ENCODE data around the gene CCL4. TPM values are rescaled to one million over a fixed set of nuclear protein-coding genes. Genes with fewer than 3 reads are reported as not detected.

Gene CCL4
- not detected in 2 replicates for total RNA-seq

DNA sequence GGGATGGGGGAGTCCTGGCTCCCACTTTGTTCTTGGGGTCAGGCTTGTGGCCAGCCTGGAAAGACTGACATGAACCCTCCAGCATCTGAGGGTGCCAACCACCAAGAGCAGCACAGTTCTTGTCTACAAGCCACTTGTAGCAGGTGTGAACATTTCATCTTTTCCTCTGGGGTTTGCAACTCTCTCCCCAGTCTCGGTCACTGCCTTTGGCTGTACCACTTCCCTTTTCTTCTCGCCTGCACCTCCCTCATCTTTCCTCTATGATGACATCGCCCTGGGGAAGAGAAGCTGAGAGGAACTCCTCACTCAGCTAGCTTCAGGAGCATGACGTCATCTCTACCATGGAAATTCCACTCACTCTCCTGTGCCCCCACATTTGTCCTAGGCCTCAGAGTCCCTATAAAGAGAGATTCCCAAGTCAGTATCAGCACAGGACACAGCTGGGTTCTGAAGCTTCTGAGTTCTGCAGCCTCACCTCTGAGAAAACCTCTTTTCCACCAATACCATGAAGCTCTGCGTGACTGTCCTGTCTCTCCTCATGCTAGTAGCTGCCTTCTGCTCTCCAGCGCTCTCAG lies at the start of gene CCL4:
Gene CCL4, plus strand, starts transcription at position 427 of the 575 bp plus-strand sequence. Its CDS starts 79 bp downstream, at position 506.

DNA sequence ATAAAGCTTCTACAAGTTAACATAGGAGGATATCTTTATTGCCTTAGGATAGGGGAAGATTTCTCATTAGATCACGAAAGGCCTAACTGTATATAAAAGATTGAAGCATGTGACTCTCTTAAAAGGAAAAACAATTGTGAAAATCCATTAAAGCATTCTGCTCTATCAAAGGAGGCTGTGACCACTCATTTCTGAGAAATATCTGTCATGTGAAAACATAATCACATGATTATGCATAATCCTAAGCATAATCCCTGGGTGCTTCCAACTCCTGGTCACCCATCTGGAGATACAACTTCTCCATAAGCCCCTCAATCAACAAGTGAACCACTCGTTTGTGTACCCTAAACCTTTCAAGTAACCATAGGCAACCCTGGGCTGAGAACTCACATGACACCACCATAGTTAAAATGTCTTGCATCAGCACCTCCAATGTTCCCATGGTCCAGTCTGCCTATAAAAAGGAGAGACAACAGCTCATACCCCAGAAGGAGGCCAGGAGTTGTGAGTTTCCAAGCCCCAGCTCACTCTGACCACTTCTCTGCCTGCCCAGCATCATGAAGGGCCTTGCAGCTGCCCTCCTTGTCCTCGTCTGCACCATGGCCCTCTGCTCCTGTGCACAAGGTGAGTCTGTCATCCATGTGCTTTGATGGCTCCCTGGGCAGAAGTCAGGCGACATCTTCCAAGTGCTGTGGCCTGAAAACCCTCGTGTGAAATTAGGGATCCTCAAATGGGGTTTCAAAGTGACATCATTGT lies 39.7 kb upstream of the CCL4 start, which contains the start of gene CCL18:
Gene CCL18, plus strand, starts transcription at position 487 of the 756 bp plus-strand sequence. Its CDS starts 71 bp downstream, at position 558.

DNA sequence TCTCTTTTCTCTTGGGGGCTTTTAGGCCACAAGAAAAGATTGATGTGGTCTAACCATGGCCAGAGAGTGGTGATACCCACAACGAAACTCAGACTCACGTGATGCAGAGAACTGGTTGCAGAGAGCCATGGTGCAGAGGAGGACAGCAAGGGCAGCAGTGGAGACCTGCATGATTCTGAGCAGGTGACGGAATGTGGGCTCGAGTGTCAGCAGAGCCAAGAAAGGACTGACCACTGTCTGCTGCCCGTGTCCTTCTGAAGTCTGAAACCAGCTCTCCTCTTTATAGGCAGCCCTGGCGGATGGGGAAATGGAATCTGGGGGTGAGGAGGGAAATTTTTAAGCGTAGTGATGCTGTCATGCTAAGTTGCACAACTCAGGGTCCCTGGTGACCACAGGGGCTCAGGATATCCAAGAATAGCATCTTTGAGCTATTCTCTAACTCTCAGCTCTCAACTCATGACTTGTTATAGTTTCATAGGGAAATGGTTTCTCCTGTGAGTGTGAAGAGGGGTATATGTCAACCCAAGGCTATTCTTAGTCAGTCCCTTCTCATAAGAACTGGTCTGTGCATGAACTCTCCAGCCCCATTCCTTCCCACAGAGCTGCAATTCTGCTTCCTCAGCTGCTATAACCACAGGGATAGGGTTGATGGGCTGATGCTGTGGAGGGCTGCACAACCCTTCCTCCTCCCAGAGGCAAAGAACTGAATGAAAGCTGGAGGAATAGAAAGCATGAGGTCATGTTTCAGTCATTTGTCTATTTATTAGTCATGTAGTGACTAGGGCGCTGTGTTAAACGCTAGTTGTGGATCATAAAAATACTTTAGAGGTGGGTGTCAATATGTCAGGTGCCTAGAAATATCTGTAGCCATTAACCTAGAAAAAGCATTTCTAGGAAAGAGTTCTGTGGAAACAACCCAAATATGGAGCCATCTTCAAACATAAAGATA lies 13.5 kb upstream of the CCL4 start, which contains the start of gene CCL3:
Gene CCL3, minus strand, starts transcription at position 256 of the 949 bp plus-strand sequence. Its CDS starts 85 bp downstream, at position 171.

Other genes with a start within 250 kb of the CCL4 start
- not detected in 2 replicates for gene HEATR9, start 234.9 kb upstream of the CCL4 start, total RNA-seq
- gene CCL5, start 223.5 kb upstream of the CCL4 start, total RNA-seq: not detected in 2 replicates
- 0.09 and 0.28 TPM in 2 replicates for gene RDM1, start 173.1 kb upstream of the CCL4 start, total RNA-seq
- not detected in 2 replicates for gene LYZL6, start 160.1 kb upstream of the CCL4 start, total RNA-seq
- not detected in 2 replicates for gene CCL16, start 122.3 kb upstream of the CCL4 start, total RNA-seq
- not detected in 2 replicates for gene CCL14, start 117.1 kb upstream of the CCL4 start, total RNA-seq
- gene CCL15, start 102.3 kb upstream of the CCL4 start, total RNA-seq: not detected in 2 replicates
- gene CCL23, start 85.9 kb upstream of the CCL4 start, total RNA-seq: not detected in 2 replicates
- not detected in 2 replicates for gene CCL18, start 39.6 kb upstream of the CCL4 start, total RNA-seq
- not detected in 2 replicates for gene CCL3, start 13.7 kb upstream of the CCL4 start, total RNA-seq
- 1.0 and 1.3 TPM in 2 replicates for gene TBC1D3B, start 72.8 kb downstream of the CCL4 start, total RNA-seq
- gene CCL3L1, start 92.9 kb downstream of the CCL4 start, total RNA-seq: not detected in 2 replicates
- gene CCL4L2, start 107.2 kb downstream of the CCL4 start, total RNA-seq: 0.14 and 0.18 TPM in 2 replicates
- 0.09 and 0.28 TPM in 2 replicates for gene TBC1D3I, start 160.7 kb downstream of the CCL4 start, total RNA-seq
- gene TBC1D3G, start 220.1 kb downstream of the CCL4 start, total RNA-seq: not detected in 2 replicates